Measurements from ENCODE around the gene FGD5.

- TF ChIP-seq, protein P1, sequence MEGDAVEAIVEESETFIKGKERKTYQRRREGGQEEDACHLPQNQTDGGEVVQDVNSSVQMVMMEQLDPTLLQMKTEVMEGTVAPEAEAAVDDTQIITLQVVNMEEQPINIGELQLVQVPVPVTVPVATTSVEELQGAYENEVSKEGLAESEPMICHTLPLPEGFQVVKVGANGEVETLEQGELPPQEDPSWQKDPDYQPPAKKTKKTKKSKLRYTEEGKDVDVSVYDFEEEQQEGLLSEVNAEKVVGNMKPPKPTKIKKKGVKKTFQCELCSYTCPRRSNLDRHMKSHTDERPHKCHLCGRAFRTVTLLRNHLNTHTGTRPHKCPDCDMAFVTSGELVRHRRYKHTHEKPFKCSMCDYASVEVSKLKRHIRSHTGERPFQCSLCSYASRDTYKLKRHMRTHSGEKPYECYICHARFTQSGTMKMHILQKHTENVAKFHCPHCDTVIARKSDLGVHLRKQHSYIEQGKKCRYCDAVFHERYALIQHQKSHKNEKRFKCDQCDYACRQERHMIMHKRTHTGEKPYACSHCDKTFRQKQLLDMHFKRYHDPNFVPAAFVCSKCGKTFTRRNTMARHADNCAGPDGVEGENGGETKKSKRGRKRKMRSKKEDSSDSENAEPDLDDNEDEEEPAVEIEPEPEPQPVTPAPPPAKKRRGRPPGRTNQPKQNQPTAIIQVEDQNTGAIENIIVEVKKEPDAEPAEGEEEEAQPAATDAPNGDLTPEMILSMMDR (IDR thresholded peaks at IDR 0.05), result no peak
- no peak for TF ChIP-seq POLR2A (IDR thresholded peaks at IDR 0.05)
- TF ChIP-seq EP300 (IDR thresholded peaks at IDR 0.05), result no peak
- TF ChIP-seq POLR2AphosphoS5 (IDR thresholded peaks at IDR 0.05), result no peak
Measured at GRCh38 chr3:14959359-14959943, 140.7 kb downstream of the FGD5 start.

Measured in stomach (tissue), 4 donors.